Measurements from ENCODE around the gene CCDC85A. TPM values are rescaled to one million over a fixed set of nuclear protein-coding genes. Genes with fewer than 3 reads are reported as not detected.

The CCDC85A gene
- total RNA-seq, 4 donors from 2014 or later = 4.5 to 46.0 (median 9.1) TPM

GRCh38 chr2:56314796-56315195 lies 131.0 kb downstream of the CCDC85A start:
- DNase-seq (ENCODE audit: low spot score) (no peak), ATAC-seq (ENCODE audit: low FRiP score) (no peak)
- TF ChIP-seq CTCF (IDR thresholded peaks at IDR 0.05) = no peak

- DNase-seq (ENCODE audit: low spot score) (no peak), ATAC-seq (ENCODE audit: low FRiP score) (no peak)
- no peak for TF ChIP-seq CTCF (IDR thresholded peaks at IDR 0.05)
Measured at GRCh38 chr2:56315376-56315775, 131.6 kb downstream of the CCDC85A start.

GRCh38 chr2:56316011-56316410 lies 132.2 kb downstream of the CCDC85A start:
- DNase-seq (ENCODE audit: low spot score) = no peak
- ATAC-seq (ENCODE audit: low FRiP score) = no peak
- TF ChIP-seq CTCF (IDR thresholded peaks at IDR 0.05) = no peak

GRCh38 chr2:56318147-56318546 lies 134.4 kb downstream of the CCDC85A start:
- no peak for ATAC-seq (ENCODE audit: low FRiP score)
- TF ChIP-seq CTCF (IDR thresholded peaks at IDR 0.05) = no peak
- no peak for DNase-seq (ENCODE audit: low spot score)

- DNase-seq (ENCODE audit: low spot score) = no peak
- no peak for TF ChIP-seq CTCF (IDR thresholded peaks at IDR 0.05)
- no peak for ATAC-seq (ENCODE audit: low FRiP score)
Measured at GRCh38 chr2:56325661-56326345, 142.0 kb downstream of the CCDC85A start.

- ATAC-seq (ENCODE audit: low FRiP score) (no peak), DNase-seq (ENCODE audit: low spot score) (no peak)
- no peak for TF ChIP-seq CTCF (IDR thresholded peaks at IDR 0.05)
Measured at GRCh38 chr2:56326346-56326741, 142.6 kb downstream of the CCDC85A start.

- ATAC-seq (ENCODE audit: low FRiP score) = no peak
Measured at GRCh38 chr2:56331810-56332209, 148.0 kb downstream of the CCDC85A start.

More at GRCh38 chr2:56331810-56332209, 148.0 kb downstream of the CCDC85A start:
- no peak for TF ChIP-seq CTCF (IDR thresholded peaks at IDR 0.05)
- DNase-seq (ENCODE audit: low spot score) = no peak

All from omental fat pad (tissue), 4 donors.